Testis (tissue), 2 donors: ENCODE measurements around the gene NDE1.

Source experiments
- CTCF ChIP-seq, 3 experiments: fragments of 450-650 bp in 2 of 3; fragments of 200-600 bp in 1 of 3; sonication (generic) in 1 of 3; IDR thresholded peaks; one replicate each; pipeline ENCODE4 v1.5.1; 2016 to 2019; ENCODE audit warnings: antibody characterized with exemption in 3 of 3, mild to moderate bottlenecking in 2 of 3, moderate library complexity in 1 of 3
- POLR2A ChIP-seq: fragments of 450-650 bp; IDR thresholded peaks from one replicate; pipeline ENCODE4 v1.6.1; 2017; ENCODE audit warnings: antibody characterized with exemption, mild to moderate bottlenecking, moderate library complexity

DNA sequence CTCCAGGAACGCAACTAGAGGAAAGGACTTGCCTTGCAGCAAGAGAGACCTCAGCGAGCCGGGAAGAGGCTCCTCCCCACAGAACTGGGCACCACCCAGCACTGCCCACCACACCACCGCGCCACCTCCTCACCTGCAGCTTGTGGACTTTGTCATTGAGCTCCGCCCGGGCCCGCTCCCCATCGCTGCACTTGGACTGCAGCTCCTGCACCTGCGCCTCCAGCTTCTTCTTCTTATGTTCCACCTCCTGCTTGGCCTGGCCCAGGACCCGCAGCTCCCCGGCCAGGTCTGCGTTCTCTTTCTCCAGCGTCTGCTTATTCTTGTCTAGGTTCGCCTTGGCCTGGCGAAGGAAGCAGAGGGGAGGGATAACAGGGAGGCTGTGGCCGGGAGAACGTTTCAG, 76.7 kb downstream of the NDE1 start:
- TF ChIP-seq CTCF (IDR thresholded peaks at IDR 0.05) (no peak), POLR2A (no peak)
